Measurements from ENCODE around the gene EFHD2.
"Not testable (repeated sequence)": the region's sequence is repeated elsewhere in the genome, so short reads cannot be mapped to it uniquely, and the experiment has no call there.

EFHD2 gene

GRCh38 chr1:15453734-15454133 lies 44.0 kb downstream of the EFHD2 start:
- DNase-seq (ENCODE audit: low spot score in 2 of 2) (no peak), ATAC-seq (ENCODE audit: low read depth) (no peak)
- Mint-ChIP-seq H3K36me3 (peaks cover 4% of the 10 kb centered on the region), H3K27me3 (peaks cover 15% of the 10 kb centered on the region), H3K9me3 (peaks cover 4% of the 10 kb centered on the region), H3K4me1 (no peaks in the 10 kb centered on the region), H3K27ac (no peak overlapping the region), H3K4me3 (no peak overlapping the region)

GRCh38 chr1:15454256-15454655 lies 44.6 kb downstream of the EFHD2 start:
- Mint-ChIP-seq H3K4me3 (no peak overlapping the region), H3K27me3 (peaks cover 15% of the 10 kb centered on the region), H3K36me3 (peaks cover 4% of the 10 kb centered on the region), H3K27ac (no peak overlapping the region), H3K9me3 (peaks cover 4% of the 10 kb centered on the region), H3K4me1 (no peaks in the 10 kb centered on the region)
- ATAC-seq (ENCODE audit: low read depth) (no peak), DNase-seq (ENCODE audit: low spot score in 2 of 2) (no peak)

DNA sequence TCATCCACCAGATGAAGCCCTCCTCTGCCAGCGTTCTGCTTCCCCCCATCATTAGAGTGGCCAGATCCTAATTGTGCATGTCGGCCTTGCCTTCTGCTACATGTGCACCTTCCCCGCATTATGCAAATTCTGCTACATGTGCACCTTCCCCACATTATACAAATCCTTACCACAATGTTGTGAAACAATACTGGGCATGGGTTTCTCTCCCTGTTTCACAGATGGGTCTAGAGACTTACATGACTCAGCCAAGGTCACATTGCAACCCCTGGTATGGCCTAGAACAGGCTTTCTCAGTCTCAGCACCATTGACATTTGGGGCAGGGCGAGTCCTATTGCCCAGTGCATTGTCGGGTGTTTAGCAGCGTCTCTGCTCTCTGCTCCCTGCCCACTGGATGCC lies 45.8 kb downstream of the EFHD2 start:
- DNase-seq (ENCODE audit: low spot score in 2 of 2): no peak
- no peak for ATAC-seq (ENCODE audit: low read depth)
- no peak overlapping the region for H3K27ac Mint-ChIP-seq
- no peaks in the 10 kb centered on the region for H3K36me3 Mint-ChIP-seq
- H3K4me1 Mint-ChIP-seq: no peaks in the 10 kb centered on the region
- H3K27me3 Mint-ChIP-seq: peaks cover 16% of the 10 kb centered on the region
- peaks cover 4% of the 10 kb centered on the region for H3K9me3 Mint-ChIP-seq
- no peak overlapping the region for H3K4me3 Mint-ChIP-seq

DNA sequence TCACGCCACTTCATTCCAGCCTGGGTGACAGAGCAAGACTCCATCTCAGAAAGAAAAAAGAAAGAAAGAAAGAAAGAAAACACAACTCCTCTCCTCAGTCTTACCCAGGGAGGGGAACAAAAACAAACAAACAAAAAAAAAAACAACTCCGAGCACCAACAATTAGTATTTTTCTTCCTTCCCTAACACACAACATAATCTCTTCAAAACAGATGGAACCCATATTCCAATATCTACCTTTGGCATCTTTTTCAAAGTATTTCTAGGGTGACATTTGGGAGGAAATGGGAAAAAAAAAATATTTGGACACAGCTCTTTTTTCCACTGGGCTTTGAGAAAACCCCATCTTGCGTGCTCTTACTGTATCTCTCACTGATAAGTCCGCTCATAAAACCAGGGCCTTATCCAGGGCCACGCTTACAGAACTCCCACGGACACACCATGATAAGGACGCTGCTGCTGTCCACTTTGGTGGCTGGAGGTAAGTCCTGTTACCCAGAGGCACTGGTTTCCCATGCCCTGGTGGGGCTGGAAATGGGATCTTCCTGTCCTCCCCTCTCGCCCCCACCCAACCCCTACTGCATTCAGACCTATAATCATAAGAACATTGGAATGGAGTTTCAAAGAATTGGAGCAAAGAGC lies 46.7 kb downstream of the EFHD2 start, which contains the start of gene CELA2A:
Gene CELA2A (plus strand): TSS at position 420 of the 642 bp plus-strand sequence. CDS start 22 bp downstream, at position 442.
- Mint-ChIP-seq H3K4me3 (no peak within 1 kb of the TSS), H3K27ac (no peak within 1 kb of the TSS), H3K36me3 (no peaks in the 10 kb centered on the region), H3K9me3 (no peaks in the 10 kb centered on the region), H3K4me1 (no peaks in the 10 kb centered on the region), H3K27me3 (peaks cover 13% of the 10 kb centered on the region)
- ATAC-seq (ENCODE audit: low read depth) (no peak), DNase-seq (ENCODE audit: low spot score in 2 of 2) (no peak)

DNA sequence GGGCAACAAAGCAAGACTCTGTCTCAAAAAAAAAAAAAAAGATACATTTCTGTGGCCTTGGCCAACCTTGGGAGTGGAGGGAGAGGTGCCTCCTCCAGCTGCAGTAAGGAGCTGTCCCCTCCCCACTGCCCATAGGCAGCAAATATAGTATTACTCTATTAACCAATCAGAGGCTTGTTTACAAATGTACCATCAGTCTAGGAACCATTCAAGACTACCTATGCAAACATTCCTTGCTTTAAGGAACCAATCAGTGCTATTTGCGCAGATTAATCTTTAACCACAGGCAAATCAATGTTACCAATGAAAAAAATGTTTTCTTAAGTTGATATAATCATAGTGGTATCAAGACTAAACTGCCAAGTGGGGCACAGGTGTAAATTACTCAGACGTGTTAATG lies 47.9 kb downstream of the EFHD2 start:
- ATAC-seq (ENCODE audit: low read depth) (no peak), DNase-seq (ENCODE audit: low spot score in 2 of 2) (no peak)
- H3K4me3 Mint-ChIP-seq: no peak overlapping the region
- H3K27me3 Mint-ChIP-seq: peaks cover 13% of the 10 kb centered on the region
- no peaks in the 10 kb centered on the region for H3K36me3 Mint-ChIP-seq
- no peaks in the 10 kb centered on the region for H3K9me3 Mint-ChIP-seq
- H3K27ac Mint-ChIP-seq: no peak overlapping the region
- H3K4me1 Mint-ChIP-seq: no peaks in the 10 kb centered on the region

DNA sequence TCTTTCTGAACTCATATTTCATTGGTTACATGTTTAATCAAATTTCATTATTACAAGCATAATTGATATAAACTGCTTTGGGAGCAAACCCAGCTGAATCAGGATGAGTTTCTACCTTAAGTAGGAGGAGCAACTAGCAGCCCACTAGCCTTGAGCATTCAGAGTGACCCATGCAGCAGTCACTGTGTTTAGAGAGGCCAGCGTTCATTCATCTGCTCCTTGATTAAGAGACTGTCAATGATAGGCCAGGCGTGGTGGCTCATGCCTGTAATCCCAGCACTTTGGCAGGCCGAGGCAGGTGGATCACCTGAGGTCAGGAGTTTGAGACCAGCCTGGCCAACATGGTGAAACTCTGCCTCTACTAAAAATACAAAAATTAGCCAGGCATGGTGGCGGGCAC lies 48.7 kb downstream of the EFHD2 start:
- not testable (repeated sequence) for H3K9me3 Mint-ChIP-seq; H3K4me1 Mint-ChIP-seq; H3K36me3 Mint-ChIP-seq; DNase-seq (ENCODE audit: low spot score in 2 of 2); H3K4me3 Mint-ChIP-seq; ATAC-seq (ENCODE audit: low read depth); H3K27ac Mint-ChIP-seq
- peaks cover 13% of the 10 kb centered on the region for H3K27me3 Mint-ChIP-seq

GRCh38 chr1:15459771-15460707 lies 50.4 kb downstream of the EFHD2 start:
- Mint-ChIP-seq H3K27me3 (peaks cover 15% of the 10 kb centered on the region), H3K9me3 (no peaks in the 10 kb centered on the region), H3K36me3 (no peaks in the 10 kb centered on the region), H3K27ac (no peak overlapping the region), H3K4me3 (no peak overlapping the region), H3K4me1 (no peaks in the 10 kb centered on the region)
- DNase-seq (ENCODE audit: low spot score in 2 of 2) (no peak), ATAC-seq (ENCODE audit: low read depth) (no peak)

- no peak for ATAC-seq (ENCODE audit: low read depth)
- DNase-seq (ENCODE audit: low spot score in 2 of 2): no peak
- Mint-ChIP-seq H3K27me3 (peaks cover 13% of the 10 kb centered on the region), H3K4me3 (no peak overlapping the region), H3K4me1 (no peaks in the 10 kb centered on the region), H3K9me3 (no peaks in the 10 kb centered on the region), H3K27ac (no peak overlapping the region), H3K36me3 (no peaks in the 10 kb centered on the region)
These were observed 51.0 kb downstream of the EFHD2 start for GRCh38 chr1:15460708-15461095.

GRCh38 chr1:15463064-15463800 lies 53.5 kb downstream of the EFHD2 start:
- peaks cover 12% of the 10 kb centered on the region for H3K27me3 Mint-ChIP-seq
- H3K27ac Mint-ChIP-seq; ATAC-seq (ENCODE audit: low read depth); H3K9me3 Mint-ChIP-seq; H3K4me3 Mint-ChIP-seq; H3K4me1 Mint-ChIP-seq; DNase-seq (ENCODE audit: low spot score in 2 of 2); H3K36me3 Mint-ChIP-seq: not testable (repeated sequence)

GRCh38 chr1:15463926-15464322 lies 54.2 kb downstream of the EFHD2 start:
- peaks cover 12% of the 10 kb centered on the region for H3K27me3 Mint-ChIP-seq
- not testable (repeated sequence) for ATAC-seq (ENCODE audit: low read depth); H3K27ac Mint-ChIP-seq; H3K4me1 Mint-ChIP-seq; H3K9me3 Mint-ChIP-seq; H3K4me3 Mint-ChIP-seq; H3K36me3 Mint-ChIP-seq; DNase-seq (ENCODE audit: low spot score in 2 of 2)

- Mint-ChIP-seq H3K27me3 (peaks cover 10% of the 10 kb centered on the region), H3K9me3 (no peaks in the 10 kb centered on the region), H3K36me3 (peaks cover 2% of the 10 kb centered on the region), H3K27ac (no peak overlapping the region), H3K4me3 (no peak overlapping the region), H3K4me1 (no peaks in the 10 kb centered on the region)
- no peak for ATAC-seq (ENCODE audit: low read depth)
- DNase-seq (ENCODE audit: low spot score in 2 of 2): no peak
These were observed 56.0 kb downstream of the EFHD2 start for GRCh38 chr1:15465674-15466073.

- H3K27me3 Mint-ChIP-seq; H3K9me3 Mint-ChIP-seq; H3K36me3 Mint-ChIP-seq; H3K4me3 Mint-ChIP-seq; H3K4me1 Mint-ChIP-seq; DNase-seq (ENCODE audit: low spot score in 2 of 2); H3K27ac Mint-ChIP-seq; ATAC-seq (ENCODE audit: low read depth): not testable (repeated sequence)
These were observed 57.4 kb downstream of the EFHD2 start for GRCh38 chr1:15466955-15467625.

DNA sequence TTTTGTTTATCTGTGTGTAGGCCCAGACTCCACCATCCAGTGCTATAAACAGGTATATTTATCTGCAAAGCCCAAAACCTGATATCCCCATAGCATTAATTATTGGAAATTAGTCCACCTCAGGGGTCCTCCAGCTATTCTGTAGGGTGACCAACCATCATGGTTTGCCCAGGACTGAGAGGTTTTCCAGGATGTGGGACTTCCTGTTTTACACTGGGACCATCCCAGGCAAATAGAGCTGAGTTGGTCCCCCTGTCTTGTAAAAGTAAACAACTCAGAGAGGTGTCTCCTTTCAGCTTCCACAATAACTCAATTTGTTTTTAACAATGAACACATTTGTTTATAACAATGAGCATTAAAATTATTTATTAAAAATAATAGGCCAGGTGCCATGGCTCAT lies 58.5 kb downstream of the EFHD2 start:
- Mint-ChIP-seq H3K4me1 (no peaks in the 10 kb centered on the region), H3K4me3 (no peak overlapping the region), H3K9me3 (no peaks in the 10 kb centered on the region), H3K27ac (no peak overlapping the region), H3K27me3 (peaks cover 10% of the 10 kb centered on the region), H3K36me3 (peaks cover 2% of the 10 kb centered on the region)
- DNase-seq (ENCODE audit: low spot score in 2 of 2): no peak
- ATAC-seq (ENCODE audit: low read depth): no peak
